WTC11 (cell line): ENCODE results near the gene TRAFD1. TPM values are rescaled to one million over a fixed set of nuclear protein-coding genes. Genes with fewer than 3 reads are reported as not detected.

Source experiments
- ATAC-seq: fragments of 200-7000 bp; cut with Tn5 transposase; 2 replicates; pipeline ENCODE4 v1.10.0; 2021; ENCODE audit warnings: mild to moderate bottlenecking, moderate library complexity
- CTCF ChIA-PET: fragments of 300-600 bp; sonication (Branson Sonifier 250); formaldehyde crosslinking; loops from one replicate; lab custom pipeline; 2021; ENCODE audit warnings: antibody characterized with exemption; lab: Charles Lee
- POLR2A ChIA-PET: fragments of 350-600 bp; sonication (Branson Sonifier 250); formaldehyde crosslinking; loops from one replicate; lab custom pipeline; 2021; ENCODE audit warnings: antibody characterized with exemption; lab: Charles Lee
- DNase-seq: peaks from one replicate; pipeline ENCODE4 v3.0.0; 2021; ENCODE audit warnings: low spot score
- H3K27ac Mint-ChIP-seq: 2 replicates; pipeline ENCODE4 v1.8.0; 2021; ENCODE audit warnings: mixed read lengths
- H3K27me3 Mint-ChIP-seq: 2 replicates; pipeline ENCODE4 v1.8.0; 2021; ENCODE audit warnings: low read depth, mild to moderate bottlenecking, moderate library complexity, mixed read lengths
- H3K36me3 Mint-ChIP-seq: 2 replicates; pipeline ENCODE4 v1.8.0; 2021; ENCODE audit warnings: mixed read lengths
- H3K4me1 Mint-ChIP-seq: 2 replicates; pipeline ENCODE4 v1.8.0; 2022; ENCODE audit warnings: mixed read lengths
- H3K4me3 Mint-ChIP-seq: 2 replicates; pipeline ENCODE4 v1.8.0; 2021; ENCODE audit warnings: mild to moderate bottlenecking, moderate library complexity, mixed read lengths
- H3K9me3 Mint-ChIP-seq: 2 replicates; pipeline ENCODE4 v1.8.0; 2021; ENCODE audit warnings: mixed read lengths
- CDX4 ChIP-seq: fragments of 250-450 bp; sonication (Bioruptor Pico); IDR thresholded peaks from 2 replicates; pipeline ENCODE4 v1.9.0; 2021; ENCODE audit warnings: moderate library complexity, mild to moderate bottlenecking, inconsistent platforms, borderline replicate concordance
- CTCF ChIP-seq: fragments of 200-600 bp; IDR thresholded peaks from 2 replicates; pipeline ENCODE4 v1.8.0; 2022; ENCODE audit warnings: antibody characterized with exemption
- E2F1 ChIP-seq: sonication (generic); formaldehyde crosslinking; IDR thresholded peaks from 2 replicates; pipeline ENCODE4 v1.8.0; 2022; ENCODE audit warnings: mild to moderate bottlenecking, missing genetic modification reagents
- EMX1 ChIP-seq: fragments of 250-450 bp; sonication (Bioruptor Pico); IDR thresholded peaks from 2 replicates; pipeline ENCODE4 v1.8.0; 2021; ENCODE audit warnings: mild to moderate bottlenecking
- ETV6 ChIP-seq: sonication (generic); formaldehyde crosslinking; IDR thresholded peaks from 2 replicates; pipeline ENCODE4 v1.8.1; 2022; ENCODE audit warnings: mild to moderate bottlenecking, missing genetic modification reagents
- GTF2I ChIP-seq: fragments of 250-450 bp; sonication (Bioruptor Pico); conservative IDR thresholded peaks from 2 replicates; pipeline ENCODE4 v1.4.0; 2021; ENCODE audit warnings: mild to moderate bottlenecking
- HMGA2 ChIP-seq: fragments of 250-450 bp; sonication (Bioruptor Pico); IDR thresholded peaks from 2 replicates; pipeline ENCODE4 v1.4.0; 2021; ENCODE audit warnings: mild to moderate bottlenecking, moderate library complexity
- MYBL2 ChIP-seq: sonication (generic); formaldehyde crosslinking; IDR thresholded peaks from 2 replicates; pipeline ENCODE4 v1.8.1; 2023; ENCODE audit warnings: mild to moderate bottlenecking, moderate library complexity, missing genetic modification reagents
- NR2C2 ChIP-seq: sonication (generic); formaldehyde crosslinking; IDR thresholded peaks from 2 replicates; pipeline ENCODE4 v1.8.0; 2022; ENCODE audit warnings: mild to moderate bottlenecking, missing genetic modification reagents
- OVOL2 ChIP-seq: fragments of 250-450 bp; sonication (Bioruptor Pico); IDR thresholded peaks from 2 replicates; pipeline ENCODE4 v1.9.0; 2021; ENCODE audit warnings: mild to moderate bottlenecking, borderline replicate concordance
- PRDM15 ChIP-seq: sonication (generic); formaldehyde crosslinking; IDR thresholded peaks from 2 replicates; pipeline ENCODE4 v1.8.0; 2022; ENCODE audit warnings: missing genetic modification reagents
- RORB ChIP-seq: fragments of 250-450 bp; sonication (Bioruptor Pico); IDR thresholded peaks from 2 replicates; pipeline ENCODE4 v1.9.0; 2021; ENCODE audit warnings: mild to moderate bottlenecking
- SOX15 ChIP-seq: fragments of 250-450 bp; sonication (Bioruptor Pico); IDR thresholded peaks from 2 replicates; pipeline ENCODE4 v1.9.0; 2021; ENCODE audit warnings: mild to moderate bottlenecking
- TCF7 ChIP-seq: sonication (generic); formaldehyde crosslinking; IDR thresholded peaks from 2 replicates; pipeline ENCODE4 v1.8.0; 2022; ENCODE audit warnings: mild to moderate bottlenecking, low read depth, missing genetic modification reagents, moderate library complexity
- TEAD4 ChIP-seq: sonication (generic); formaldehyde crosslinking; IDR thresholded peaks from 2 replicates; pipeline ENCODE4 v1.8.0; 2022; ENCODE audit warnings: mild to moderate bottlenecking, missing genetic modification reagents
- TP53 ChIP-seq: sonication (generic); formaldehyde crosslinking; IDR thresholded peaks from 2 replicates; pipeline ENCODE4 v1.8.1; 2023; ENCODE audit warnings: mild to moderate bottlenecking, missing genetic modification reagents
- ZBTB21 ChIP-seq: sonication (generic); formaldehyde crosslinking; IDR thresholded peaks from 2 replicates; pipeline ENCODE4 v1.8.1; 2023; ENCODE audit warnings: mild to moderate bottlenecking, missing genetic modification reagents, borderline replicate concordance
- ZMAT4 ChIP-seq: fragments of 250-450 bp; sonication (Bioruptor Pico); IDR thresholded peaks from 2 replicates; pipeline ENCODE4 v1.9.0; 2021; ENCODE audit warnings: mild to moderate bottlenecking
- ZNF121 ChIP-seq: sonication (generic); formaldehyde crosslinking; IDR thresholded peaks from 2 replicates; pipeline ENCODE4 v1.8.0; 2023; ENCODE audit warnings: missing genetic modification reagents
- ZNF396 ChIP-seq: fragments of 250-450 bp; sonication (Bioruptor Pico); IDR thresholded peaks from 2 replicates; pipeline ENCODE4 v1.8.0; 2021; ENCODE audit warnings: mild to moderate bottlenecking, moderate library complexity, borderline replicate concordance
- ZNF425 ChIP-seq: fragments of 250-450 bp; sonication (Bioruptor Pico); conservative IDR thresholded peaks from 2 replicates; pipeline ENCODE4 v1.9.0; 2021; ENCODE audit warnings: mild to moderate bottlenecking
- ZNF512 ChIP-seq: sonication (generic); formaldehyde crosslinking; IDR thresholded peaks from 2 replicates; pipeline ENCODE4 v1.8.1; 2022; ENCODE audit warnings: missing genetic modification reagents, borderline replicate concordance
- total RNA-seq: library from RNA; stranded (reverse); gene quantifications from 3 replicates; pipeline ENCODE4 v1.2.3, GENCODE V29; 2021

TRAFD1 gene
- total RNA-seq, 1 experiment from 2014 or later = 25.1 TPM

GRCh38 chr12:112146123-112146522 is 20.8 kb downstream of the TRAFD1 start:
- CTCF ChIA-PET = no interaction called here
- no peak for ATAC-seq
- POLR2A ChIA-PET = no interaction called here

GRCh38 chr12:112148031-112148513 is 22.7 kb downstream of the TRAFD1 start:
- DNase-seq (no peak), ATAC-seq (no peak)
- CTCF ChIA-PET = interaction anchor here (0.7 kb wide), 1 partner anchor 949 kb away, joined by 4 read pairs; no protein-coding TSS in a partner anchor
- Mint-ChIP-seq H3K36me3 (peaks cover 56% of the 10 kb centered on the region), H3K4me1 (no peaks in the 10 kb centered on the region), H3K27me3 (no peaks in the 10 kb centered on the region), H3K4me3 (no peak overlapping the region), H3K9me3 (no peaks in the 10 kb centered on the region), H3K27ac (no peak overlapping the region)
- TF ChIP-seq TEAD4 (CRISPR knock-in tag) (no peak), NR2C2 (no peak), SOX15 (CRISPR knock-in tag) (no peak), EMX1 (CRISPR knock-in tag) (no peak), ZNF121 (CRISPR knock-in tag) (no peak), ZNF512 (no peak), TCF7 (no peak)
- POLR2A ChIA-PET = no interaction called here

More at GRCh38 chr12:112146123-112146522, 20.8 kb downstream of the TRAFD1 start:
- DNase-seq = no peak
- Mint-ChIP-seq H3K4me3 (no peak overlapping the region), H3K9me3 (no peaks in the 10 kb centered on the region), H3K27ac (no peak overlapping the region), H3K4me1 (no peaks in the 10 kb centered on the region), H3K36me3 (peaks cover 52% of the 10 kb centered on the region), H3K27me3 (no peaks in the 10 kb centered on the region)
- TF ChIP-seq ZNF425 (CRISPR knock-in tag) (no peak), CTCF (no peak), MYBL2 (CRISPR knock-in tag) (no peak), ZMAT4 (no peak), GTF2I (CRISPR knock-in tag) (no peak), PRDM15 (CRISPR knock-in tag) (no peak), RORB (CRISPR knock-in tag) (no peak)

GRCh38 chr12:112149596-112149995 is 24.2 kb downstream of the TRAFD1 start:
- Mint-ChIP-seq H3K4me3 (no peak overlapping the region), H3K27ac (no peak overlapping the region), H3K4me1 (no peaks in the 10 kb centered on the region), H3K9me3 (no peaks in the 10 kb centered on the region), H3K27me3 (no peaks in the 10 kb centered on the region), H3K36me3 (peaks cover 56% of the 10 kb centered on the region)
- ChIA-PET CTCF (no interaction called here), POLR2A (no interaction called here)
- ATAC-seq (no peak), DNase-seq (no peak)
- no peak for TF ChIP-seq ZBTB21
- no peak for TF ChIP-seq ETV6
- TF ChIP-seq OVOL2 = no peak
- no peak for TF ChIP-seq ZMAT4
- TF ChIP-seq ZNF396 (CRISPR knock-in tag) = no peak
- no peak for TF ChIP-seq E2F1
- no peak for TF ChIP-seq CDX4 (CRISPR knock-in tag)
- no peak for TF ChIP-seq TP53 (CRISPR knock-in tag)
- TF ChIP-seq HMGA2 (CRISPR knock-in tag) = no peak
